ENCODE data around the gene NPHP4.
"Not testable (repeated sequence)": the region's sequence is repeated elsewhere in the genome, so short reads cannot be mapped to it uniquely, and the experiment has no call there.

The NPHP4 gene

DNA sequence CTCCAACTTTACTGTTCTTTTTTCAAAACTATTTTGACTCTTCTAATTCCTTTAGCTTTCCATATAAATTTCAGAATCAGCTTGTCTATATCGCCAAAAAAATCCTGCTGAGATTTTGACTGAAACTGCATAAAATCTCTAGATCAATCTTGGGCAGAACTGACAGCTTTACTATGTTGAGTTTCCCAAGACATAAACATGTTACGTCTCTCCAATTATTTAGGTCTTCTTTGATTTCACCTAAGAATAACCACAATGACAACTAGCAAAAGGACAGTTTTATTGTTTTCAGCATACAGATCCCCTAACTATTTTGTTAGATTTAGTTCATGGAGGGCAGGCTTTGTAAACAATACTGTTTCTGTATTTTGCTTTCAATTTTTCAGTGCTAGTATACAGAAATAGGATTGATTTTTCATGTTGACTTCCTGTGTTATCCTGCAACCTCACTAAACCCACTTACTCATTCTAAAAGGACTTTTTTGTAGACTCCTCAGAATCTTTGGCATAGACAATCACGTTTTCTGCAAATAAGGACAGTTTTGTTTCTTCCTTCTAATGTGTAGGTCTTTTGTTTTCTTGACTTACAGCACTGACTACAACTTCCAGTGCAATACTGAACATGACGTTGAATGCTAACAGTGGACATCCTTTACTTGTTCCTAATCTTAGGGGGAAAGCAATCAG, 63.4 kb downstream of the NPHP4 start:
- ATAC-seq (replicated peaks; ENCODE audit: extremely low read depth, poor library complexity, severe bottlenecking), result no peak

GRCh38 chr1:5927506-5928370, 64.5 kb downstream of the NPHP4 start:
- ATAC-seq (replicated peaks; ENCODE audit: extremely low read depth, poor library complexity, severe bottlenecking) (no peak), DNase-seq (ENCODE audit: low spot score in 2 of 2) (no peak)
- peaks cover 3% of the 10 kb centered on the region for H3K36me3 Mint-ChIP-seq (ENCODE audit: insufficient read depth)
- H3K4me1 Mint-ChIP-seq, result peaks cover 12% of the 10 kb centered on the region
- H3K27me3 Mint-ChIP-seq, result no peaks in the 10 kb centered on the region
- no peak overlapping the region for H3K27ac Mint-ChIP-seq (ENCODE audit: low read depth)
- H3K4me3 Mint-ChIP-seq, result no peak overlapping the region
- peaks cover 5% of the 10 kb centered on the region for H3K9me3 Mint-ChIP-seq

More for the DNA sequence above, 63.4 kb downstream of the NPHP4 start:
- Mint-ChIP-seq H3K27me3 (no peaks in the 10 kb centered on the region), H3K4me1 (peaks cover 12% of the 10 kb centered on the region), H3K36me3 (ENCODE audit: insufficient read depth) (peaks cover 3% of the 10 kb centered on the region), H3K4me3 (no peak overlapping the region), H3K27ac (ENCODE audit: low read depth) (peak overlapping the region; percentile 22), H3K9me3 (peaks cover 4% of the 10 kb centered on the region)
- DNase-seq (ENCODE audit: low spot score in 2 of 2), result no peak

- no peak overlapping the region for H3K27ac Mint-ChIP-seq (ENCODE audit: low read depth)
- ATAC-seq (replicated peaks; ENCODE audit: extremely low read depth, poor library complexity, severe bottlenecking) (no peak), DNase-seq (ENCODE audit: low spot score in 2 of 2) (peak in 1 of 2 donors; percentile 7)
- peaks cover 5% of the 10 kb centered on the region for H3K9me3 Mint-ChIP-seq
- H3K27me3 Mint-ChIP-seq, result no peaks in the 10 kb centered on the region
- no peak overlapping the region for H3K4me3 Mint-ChIP-seq
- peaks cover 3% of the 10 kb centered on the region for H3K36me3 Mint-ChIP-seq (ENCODE audit: insufficient read depth)
- peaks cover 12% of the 10 kb centered on the region for H3K4me1 Mint-ChIP-seq
These were observed 65.4 kb downstream of the NPHP4 start for GRCh38 chr1:5926686-5927435.

DNA sequence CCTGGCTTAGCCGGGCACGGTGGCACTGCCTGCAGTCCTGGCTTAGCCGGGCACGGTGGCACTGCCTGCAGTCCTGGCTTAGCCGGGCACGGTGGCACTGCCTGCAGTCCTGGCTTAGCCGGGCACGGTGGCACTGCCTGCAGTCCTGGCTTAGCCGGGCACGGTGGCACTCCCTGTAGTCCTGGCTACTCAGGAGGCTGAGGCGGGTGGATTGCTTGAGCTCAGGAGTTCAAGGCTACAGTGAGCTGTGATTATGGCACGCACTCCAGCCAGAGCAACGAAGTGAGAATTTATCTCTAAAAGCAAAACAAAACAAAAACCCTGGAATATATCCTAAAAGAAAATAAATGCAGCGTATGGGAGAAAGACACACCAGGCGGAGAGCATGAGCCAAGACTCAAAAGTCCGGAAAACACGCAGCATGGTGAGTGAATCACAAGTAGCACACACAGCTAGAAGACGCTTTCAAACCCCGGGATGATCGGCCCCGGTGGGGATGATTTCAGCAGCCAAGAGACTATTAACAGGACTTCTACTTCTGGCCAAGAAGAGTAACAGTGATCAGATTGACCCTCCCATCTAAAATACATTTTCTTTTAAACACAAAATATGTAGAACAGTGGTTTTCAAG, 69.4 kb downstream of the NPHP4 start:
- not testable (repeated sequence) for ATAC-seq (replicated peaks; ENCODE audit: extremely low read depth, poor library complexity, severe bottlenecking); H3K9me3 Mint-ChIP-seq; H3K36me3 Mint-ChIP-seq (ENCODE audit: insufficient read depth); H3K4me3 Mint-ChIP-seq; H3K4me1 Mint-ChIP-seq; DNase-seq (ENCODE audit: low spot score in 2 of 2); H3K27me3 Mint-ChIP-seq; H3K27ac Mint-ChIP-seq (ENCODE audit: low read depth)

DNA sequence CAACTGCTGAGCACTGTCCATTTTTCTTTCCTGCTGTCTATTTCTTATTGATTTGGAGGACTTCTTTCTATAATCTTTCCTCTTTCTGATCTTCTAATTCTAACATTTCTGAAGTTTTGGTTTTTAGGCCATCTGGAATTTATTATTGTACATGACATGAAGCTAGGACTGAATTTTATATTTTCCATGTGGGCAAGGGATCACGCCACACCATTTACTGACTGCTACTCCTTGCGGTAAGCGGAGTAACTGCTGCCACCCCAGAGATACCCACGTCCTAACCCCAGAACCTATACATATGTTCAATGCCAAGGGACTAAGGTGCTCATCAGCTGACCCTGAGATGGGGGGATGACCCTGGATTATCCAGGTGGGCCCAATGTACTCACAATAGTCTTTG, 70.6 kb downstream of the NPHP4 start:
- Mint-ChIP-seq H3K9me3 (peaks cover 5% of the 10 kb centered on the region), H3K4me1 (no peaks in the 10 kb centered on the region), H3K36me3 (ENCODE audit: insufficient read depth) (no peaks in the 10 kb centered on the region), H3K27ac (ENCODE audit: low read depth) (no peak overlapping the region), H3K4me3 (no peak overlapping the region), H3K27me3 (no peaks in the 10 kb centered on the region)
- no peak for DNase-seq (ENCODE audit: low spot score in 2 of 2)
- ATAC-seq (replicated peaks; ENCODE audit: extremely low read depth, poor library complexity, severe bottlenecking), result no peak

GRCh38 chr1:5921129-5921528, 71.1 kb downstream of the NPHP4 start:
- Mint-ChIP-seq H3K4me3 (no peak overlapping the region), H3K4me1 (no peaks in the 10 kb centered on the region), H3K27me3 (no peaks in the 10 kb centered on the region), H3K36me3 (ENCODE audit: insufficient read depth) (no peaks in the 10 kb centered on the region), H3K9me3 (peaks cover 5% of the 10 kb centered on the region), H3K27ac (ENCODE audit: low read depth) (no peak overlapping the region)
- DNase-seq (ENCODE audit: low spot score in 2 of 2) (no peak), ATAC-seq (replicated peaks; ENCODE audit: extremely low read depth, poor library complexity, severe bottlenecking) (no peak)

DNA sequence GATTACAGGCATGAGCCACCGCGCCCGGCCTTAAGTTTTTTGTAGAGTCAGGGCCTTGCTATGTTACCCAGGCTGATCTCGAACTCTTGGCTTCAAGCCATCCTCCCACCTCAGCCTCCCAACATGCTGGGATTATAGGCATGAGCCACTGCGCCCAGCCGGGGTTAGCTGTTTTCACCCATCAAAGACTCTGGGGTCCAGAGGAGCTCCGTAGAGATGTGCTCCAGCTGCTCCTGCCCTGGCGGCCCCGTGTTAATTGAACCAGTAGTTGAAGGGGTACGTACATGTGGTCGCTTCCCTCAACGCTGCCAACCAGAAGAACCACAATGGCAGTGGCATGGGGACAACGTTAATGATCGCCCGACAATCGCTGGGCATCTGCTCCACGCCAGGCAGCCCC, 72.0 kb downstream of the NPHP4 start:
- Mint-ChIP-seq H3K4me1 (no peaks in the 10 kb centered on the region), H3K27me3 (no peaks in the 10 kb centered on the region), H3K4me3 (no peak overlapping the region), H3K36me3 (ENCODE audit: insufficient read depth) (no peaks in the 10 kb centered on the region), H3K27ac (ENCODE audit: low read depth) (no peak overlapping the region), H3K9me3 (peaks cover 5% of the 10 kb centered on the region)
- DNase-seq (ENCODE audit: low spot score in 2 of 2) (no peak), ATAC-seq (replicated peaks; ENCODE audit: extremely low read depth, poor library complexity, severe bottlenecking) (no peak)

- H3K27ac Mint-ChIP-seq (ENCODE audit: low read depth), result no peak overlapping the region
- H3K27me3 Mint-ChIP-seq, result no peaks in the 10 kb centered on the region
- H3K4me1 Mint-ChIP-seq, result no peaks in the 10 kb centered on the region
- no peaks in the 10 kb centered on the region for H3K9me3 Mint-ChIP-seq
- no peaks in the 10 kb centered on the region for H3K36me3 Mint-ChIP-seq (ENCODE audit: insufficient read depth)
- H3K4me3 Mint-ChIP-seq, result no peak overlapping the region
- DNase-seq (ENCODE audit: low spot score in 2 of 2) (no peak), ATAC-seq (replicated peaks; ENCODE audit: extremely low read depth, poor library complexity, severe bottlenecking) (no peak)
These were observed 74.0 kb downstream of the NPHP4 start for GRCh38 chr1:5918275-5918649.

DNA sequence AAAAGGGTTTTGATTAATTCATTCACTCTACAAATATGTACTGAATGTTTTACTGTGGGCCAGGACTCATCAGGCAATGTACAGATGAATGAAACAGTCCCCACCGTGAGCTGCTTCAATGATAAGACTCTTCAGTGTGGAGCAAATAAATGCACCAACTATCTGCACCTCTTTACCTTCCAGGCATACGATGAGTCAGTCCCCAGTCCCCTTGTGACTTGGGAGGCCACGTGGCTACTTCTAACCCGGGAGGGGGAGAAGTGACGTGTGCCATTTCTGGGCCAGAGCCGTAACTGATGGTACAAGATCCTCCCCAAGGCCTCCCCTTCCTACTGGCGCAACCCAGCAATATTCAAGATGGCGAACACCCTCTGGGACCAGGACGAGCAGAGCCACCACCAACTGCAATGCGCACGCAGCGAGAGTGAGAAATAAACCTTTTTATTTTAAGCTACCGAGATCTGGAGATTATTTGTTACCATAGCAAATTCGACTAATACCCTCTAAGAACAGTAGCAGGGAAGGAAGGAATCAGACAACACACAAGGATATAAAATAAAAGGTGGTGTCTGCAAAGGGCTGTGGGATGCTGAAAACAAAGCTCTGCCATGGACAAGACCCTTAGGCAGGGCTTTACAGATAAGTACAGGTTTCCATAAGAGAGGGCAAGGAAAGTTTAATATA, 74.5 kb downstream of the NPHP4 start:
- no peak overlapping the region for H3K27ac Mint-ChIP-seq (ENCODE audit: low read depth)
- no peaks in the 10 kb centered on the region for H3K9me3 Mint-ChIP-seq
- H3K36me3 Mint-ChIP-seq (ENCODE audit: insufficient read depth), result no peaks in the 10 kb centered on the region
- no peaks in the 10 kb centered on the region for H3K4me1 Mint-ChIP-seq
- DNase-seq (ENCODE audit: low spot score in 2 of 2) (no peak), ATAC-seq (replicated peaks; ENCODE audit: extremely low read depth, poor library complexity, severe bottlenecking) (no peak)
- H3K4me3 Mint-ChIP-seq, result no peak overlapping the region
- H3K27me3 Mint-ChIP-seq, result no peaks in the 10 kb centered on the region

DNA sequence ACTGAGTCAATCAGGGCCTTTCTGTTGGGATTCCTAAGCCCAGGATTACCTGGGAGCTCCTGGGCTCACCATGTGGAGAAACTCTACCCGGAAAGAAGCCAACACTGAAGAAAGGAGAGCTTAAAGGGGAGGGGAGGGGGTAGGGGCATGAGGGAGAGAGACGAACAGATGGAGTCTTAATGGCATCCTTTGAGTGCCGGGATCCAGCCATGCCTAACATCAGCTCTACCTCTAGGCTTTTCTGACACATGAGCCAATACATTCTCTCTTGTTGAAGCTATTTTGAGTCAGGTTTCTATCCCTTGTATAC, 75.0 kb downstream of the NPHP4 start:
- Mint-ChIP-seq H3K4me3 (no peak overlapping the region), H3K9me3 (no peaks in the 10 kb centered on the region), H3K4me1 (no peaks in the 10 kb centered on the region), H3K27ac (ENCODE audit: low read depth) (no peak overlapping the region), H3K27me3 (no peaks in the 10 kb centered on the region), H3K36me3 (ENCODE audit: insufficient read depth) (no peaks in the 10 kb centered on the region)
- DNase-seq (ENCODE audit: low spot score in 2 of 2), result no peak
- ATAC-seq (replicated peaks; ENCODE audit: extremely low read depth, poor library complexity, severe bottlenecking), result no peak

GRCh38 chr1:5916572-5917280, 75.5 kb downstream of the NPHP4 start:
- Mint-ChIP-seq H3K4me1 (no peaks in the 10 kb centered on the region), H3K27me3 (no peaks in the 10 kb centered on the region), H3K27ac (ENCODE audit: low read depth) (no peak overlapping the region), H3K9me3 (no peaks in the 10 kb centered on the region), H3K4me3 (no peak overlapping the region), H3K36me3 (ENCODE audit: insufficient read depth) (peaks cover 2% of the 10 kb centered on the region)
- DNase-seq (ENCODE audit: low spot score in 2 of 2), result no peak
- ATAC-seq (replicated peaks; ENCODE audit: extremely low read depth, poor library complexity, severe bottlenecking), result no peak

Data from central memory CD8-positive, alpha-beta T cell (primary cell).